GM13976 (cell line): ENCODE measurements around the gene BIN1.

Source experiments
- DNase-seq: peaks from one replicate; pipeline ENCODE4 v3.0.0; 2012; ENCODE audit warnings: low spot score
- CTCF ChIP-seq: IDR thresholded peaks from 2 replicates; pipeline ENCODE4 v1.5.1; 2012; ENCODE audit warnings: borderline replicate concordance, mild to moderate bottlenecking; ENCODE audit not compliant: insufficient read depth; ENCODE audit errors: extremely low read depth, missing control alignments, control extremely low read depth
- in situ Hi-C: fragments of 300-500 bp; cut with MboI; formaldehyde crosslinking; loops from one replicate; pipeline ENCODE4 v1.12.0; 2022; ENCODE audit warnings: low sequenced_read_pairs, mixed read lengths, inconsistent platforms; ENCODE audit not compliant: unreplicated experiment

The BIN1 gene

GRCh38 chr2:127084611-127085316 lies 22.2 kb downstream of the BIN1 start:
- no peak for TF ChIP-seq CTCF
- DNase-seq, result no peak
- in situ Hi-C loops, result no loop called here

GRCh38 chr2:127083819-127084503 lies 23.0 kb downstream of the BIN1 start:
- DNase-seq, result no peak
- in situ Hi-C loops, result no loop called here
- TF ChIP-seq CTCF, result no peak

- in situ Hi-C loops, result no loop called here
- no peak for TF ChIP-seq CTCF
- DNase-seq, result no peak
Measured at GRCh38 chr2:127082974-127083373, 24.0 kb downstream of the BIN1 start.

GRCh38 chr2:127081826-127082633 lies 24.9 kb downstream of the BIN1 start:
- DNase-seq, result peak; percentile 84
- in situ Hi-C loops, result no loop called here
- no peak for TF ChIP-seq CTCF

- TF ChIP-seq CTCF, result no peak
- in situ Hi-C loops, result no loop called here
- DNase-seq, result peak; percentile 76
Measured at GRCh38 chr2:127080938-127081755, 25.8 kb downstream of the BIN1 start.

- no peak for TF ChIP-seq CTCF
- in situ Hi-C loops, result no loop called here
- DNase-seq, result no peak
Measured at GRCh38 chr2:127080226-127080937, 26.6 kb downstream of the BIN1 start.
